Hepatocyte (in vitro differentiated cells): ENCODE measurements around the gene TMEM47. TPM values are rescaled to one million over a fixed set of nuclear protein-coding genes. Genes with fewer than 3 reads are reported as not detected.

ENCODE experiments used
- DNase-seq: peaks from one replicate; pipeline ENCODE4 v3.0.0-alpha.2; 2016; ENCODE audit warnings: low spot score
- H2AFZ ChIP-seq: fragments of 200-600 bp; sonication (generic); 2 replicates; pipeline ENCODE4 v1.6.0; 2016; ENCODE audit warnings: antibody characterized with exemption, mild to moderate bottlenecking
- H3K27ac ChIP-seq: fragments of 200-600 bp; sonication (generic); 2 replicates; pipeline ENCODE4 v1.5.1; 2016; ENCODE audit warnings: mild to moderate bottlenecking
- H3K27me3 ChIP-seq: fragments of 200-600 bp; sonication (generic); 2 replicates; pipeline ENCODE4 v1.6.1; 2016
- H3K36me3 ChIP-seq: fragments of 200-600 bp; sonication (generic); replicated peaks from 2 replicates; pipeline ENCODE4 v1.5.1; 2016; ENCODE audit warnings: low read depth; ENCODE audit not compliant: insufficient read depth
- H3K4me1 ChIP-seq: fragments of 200-600 bp; sonication (generic); 2 replicates; pipeline ENCODE4 v1.5.1; 2016; ENCODE audit warnings: mild to moderate bottlenecking, moderate library complexity; ENCODE audit not compliant: insufficient read depth
- H3K4me2 ChIP-seq: fragments of 200-600 bp; sonication (generic); 2 replicates; pipeline ENCODE4 v1.6.0; 2016
- H3K4me3 ChIP-seq: fragments of 200-600 bp; sonication (generic); 2 replicates; pipeline ENCODE4 v1.5.1; 2016; ENCODE audit warnings: mild to moderate bottlenecking
- H3K79me2 ChIP-seq: fragments of 200-600 bp; sonication (generic); 2 replicates; pipeline ENCODE4 v1.6.0; 2017; ENCODE audit warnings: mild to moderate bottlenecking
- H3K9me2 ChIP-seq: fragments of 200-600 bp; sonication (generic); replicated peaks from 2 replicates; pipeline ENCODE4 v1.6.0; 2017; ENCODE audit warnings: mild to moderate bottlenecking; ENCODE audit not compliant: insufficient read depth
- H3K9me3 ChIP-seq: fragments of 200-600 bp; sonication (generic); 2 replicates; pipeline ENCODE4 v1.5.1; 2016; ENCODE audit warnings: low read depth, mild to moderate bottlenecking
- H4K20me1 ChIP-seq: fragments of 200-600 bp; sonication (generic); 2 replicates; pipeline ENCODE4 v1.6.0; 2016; ENCODE audit warnings: mild to moderate bottlenecking; ENCODE audit not compliant: insufficient read depth, poor library complexity, severe bottlenecking
- EZH2 ChIP-seq: fragments of 200-600 bp; sonication (generic); IDR thresholded peaks from 2 replicates; pipeline ENCODE4 v1.6.1; 2016; ENCODE audit warnings: antibody characterized with exemption, mild to moderate bottlenecking, borderline replicate concordance
- EZH2phosphoT487 ChIP-seq: fragments of 200-600 bp; sonication (generic); IDR thresholded peaks from one replicate; pipeline ENCODE4 v1.6.1; 2018; ENCODE audit warnings: antibody characterized with exemption, mild to moderate bottlenecking, low read depth, moderate library complexity; ENCODE audit not compliant: unreplicated experiment, severe bottlenecking
- WGBS: methylation state at CpG from one replicate; pipeline ENCODE4 v1.1.6; 2016; ENCODE audit warnings: low lambda C conversion rate; ENCODE audit errors: missing lambda C conversion rate; 5-methylcytosine and 5-hydroxymethylcytosine counted together
- polyA plus RNA-seq: library from polyadenylated mRNA; unstranded; fragments of >200 nt; fragmentation: Nextera tagmentation; extraction: Ambion mirVana; gene quantifications from 2 replicates; pipeline ENCODE4 v1.2.1, GENCODE V29; 2016
- total RNA-seq: library from RNA; depleted of rRNA; stranded (reverse); fragments of >200 nt; gene quantifications from 2 replicates; pipeline ENCODE4 v1.2.3, GENCODE V29; 2014
- TF ChIP-seq, protein P1 (sequence below): fragments of 200-600 bp; sonication (generic); IDR thresholded peaks from 2 replicates; pipeline ENCODE4 v1.5.1; 2016; ENCODE audit warnings: antibody characterized with exemption, mild to moderate bottlenecking; ENCODE audit not compliant: poor library complexity

TMEM47 gene
- total and polyA plus RNA-seq, 2 experiments from 2014 or later: 20.8 to 31.2 TPM

DNA sequence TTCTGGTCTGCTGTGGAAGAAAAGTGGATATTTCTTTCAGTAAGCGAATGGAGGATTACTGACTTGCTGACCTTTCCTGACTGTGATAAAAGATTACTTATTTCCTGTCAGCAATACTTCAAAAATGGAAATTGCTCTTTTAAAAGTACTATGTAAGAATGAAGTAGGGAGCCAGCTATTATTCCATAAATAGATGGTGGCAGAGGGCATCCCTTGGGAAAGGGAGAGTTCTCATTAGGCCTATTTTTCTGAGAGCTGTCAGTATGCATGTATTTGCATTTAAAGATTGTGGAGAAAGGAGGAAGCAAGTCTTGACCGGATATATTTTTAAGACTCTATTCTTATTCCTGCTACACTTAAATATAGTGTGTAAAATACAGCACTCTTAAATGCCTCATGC, 37.2 kb downstream of the TMEM47 start:
- H3K9me3 ChIP-seq: no peaks in the 10 kb centered on the region
- no peak overlapping the region for H3K4me2 ChIP-seq
- no peaks in the 10 kb centered on the region for H3K36me3 ChIP-seq
- WGBS: 93% methylated on average over 2 of the region's 2 CpGs
- no peaks in the 10 kb centered on the region for H3K9me2 ChIP-seq
- DNase-seq: no peak
- no peaks in the 10 kb centered on the region for H3K27me3 ChIP-seq
- no peaks in the 10 kb centered on the region for H3K4me1 ChIP-seq
- H2AFZ ChIP-seq: no peak overlapping the region
- H3K27ac ChIP-seq: no peak overlapping the region
- no peak overlapping the region for H3K4me3 ChIP-seq
- no peaks in the 10 kb centered on the region for H4K20me1 ChIP-seq
- H3K79me2 ChIP-seq: no peaks in the 10 kb centered on the region
- TF ChIP-seq, protein P1, sequence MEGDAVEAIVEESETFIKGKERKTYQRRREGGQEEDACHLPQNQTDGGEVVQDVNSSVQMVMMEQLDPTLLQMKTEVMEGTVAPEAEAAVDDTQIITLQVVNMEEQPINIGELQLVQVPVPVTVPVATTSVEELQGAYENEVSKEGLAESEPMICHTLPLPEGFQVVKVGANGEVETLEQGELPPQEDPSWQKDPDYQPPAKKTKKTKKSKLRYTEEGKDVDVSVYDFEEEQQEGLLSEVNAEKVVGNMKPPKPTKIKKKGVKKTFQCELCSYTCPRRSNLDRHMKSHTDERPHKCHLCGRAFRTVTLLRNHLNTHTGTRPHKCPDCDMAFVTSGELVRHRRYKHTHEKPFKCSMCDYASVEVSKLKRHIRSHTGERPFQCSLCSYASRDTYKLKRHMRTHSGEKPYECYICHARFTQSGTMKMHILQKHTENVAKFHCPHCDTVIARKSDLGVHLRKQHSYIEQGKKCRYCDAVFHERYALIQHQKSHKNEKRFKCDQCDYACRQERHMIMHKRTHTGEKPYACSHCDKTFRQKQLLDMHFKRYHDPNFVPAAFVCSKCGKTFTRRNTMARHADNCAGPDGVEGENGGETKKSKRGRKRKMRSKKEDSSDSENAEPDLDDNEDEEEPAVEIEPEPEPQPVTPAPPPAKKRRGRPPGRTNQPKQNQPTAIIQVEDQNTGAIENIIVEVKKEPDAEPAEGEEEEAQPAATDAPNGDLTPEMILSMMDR: no peak
- TF ChIP-seq EZH2 (no peak), EZH2phosphoT487 (no peak)

DNA sequence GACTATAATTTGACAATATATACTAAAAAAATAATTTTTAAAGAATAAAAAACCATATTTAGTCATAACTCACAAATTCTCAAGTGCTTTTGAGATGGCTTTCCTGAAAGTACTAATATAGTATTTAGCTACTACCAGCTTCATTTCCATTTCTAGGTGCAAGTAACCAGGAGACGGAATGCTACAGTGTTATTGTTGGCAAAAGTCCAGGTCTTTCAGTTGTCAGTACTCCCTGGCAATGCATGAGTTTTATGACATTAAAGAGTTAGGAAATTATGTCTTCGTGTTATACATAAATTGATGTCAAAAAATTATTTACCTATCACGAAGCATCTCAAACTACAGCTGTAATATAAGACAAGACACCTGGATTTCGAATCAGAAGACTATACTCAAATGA, 45.0 kb downstream of the TMEM47 start:
- WGBS: 69% methylated on average over 4 of the region's 4 CpGs
- H4K20me1 ChIP-seq: no peaks in the 10 kb centered on the region
- no peak overlapping the region for H3K4me3 ChIP-seq
- H3K79me2 ChIP-seq: no peaks in the 10 kb centered on the region
- TF ChIP-seq EZH2phosphoT487 (no peak), EZH2 (no peak)
- TF ChIP-seq, protein P1: no peak
- H3K4me1 ChIP-seq: no peaks in the 10 kb centered on the region
- no peak overlapping the region for H3K4me2 ChIP-seq
- no peak overlapping the region for H3K27ac ChIP-seq
- H3K27me3 ChIP-seq: no peaks in the 10 kb centered on the region
- no peak for DNase-seq
- no peak overlapping the region for H2AFZ ChIP-seq
- no peaks in the 10 kb centered on the region for H3K9me3 ChIP-seq
- no peaks in the 10 kb centered on the region for H3K9me2 ChIP-seq
- no peaks in the 10 kb centered on the region for H3K36me3 ChIP-seq

DNA sequence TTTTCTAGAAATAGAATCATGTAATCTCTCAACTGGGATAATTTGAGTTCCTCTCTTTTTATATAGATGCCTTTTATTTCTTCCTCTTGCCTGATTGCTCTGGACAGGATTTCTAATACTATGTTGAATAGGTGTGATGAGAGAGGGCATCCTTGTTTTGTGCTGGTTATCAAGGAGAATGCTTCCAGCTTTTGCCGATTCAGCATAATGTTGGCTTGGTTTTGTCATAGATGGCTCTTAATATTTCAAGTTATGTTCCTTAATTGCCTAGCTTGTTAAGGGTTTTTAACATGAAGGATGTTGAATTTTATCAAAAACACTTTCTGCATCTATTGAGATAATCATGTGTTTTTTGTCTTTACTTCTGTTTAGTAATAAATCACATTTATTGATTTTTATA, 58.7 kb downstream of the TMEM47 start:
- 100% methylated on average over 1 of the region's 1 CpG for WGBS
- Histone ChIP-seq H3K27me3 (no peaks in the 10 kb centered on the region), H3K27ac (no peak overlapping the region), H2AFZ (no peak overlapping the region), H3K4me2 (no peak overlapping the region), H3K9me2 (no peaks in the 10 kb centered on the region), H4K20me1 (no peaks in the 10 kb centered on the region), H3K4me3 (no peak overlapping the region), H3K36me3 (no peaks in the 10 kb centered on the region), H3K79me2 (no peaks in the 10 kb centered on the region), H3K4me1 (no peaks in the 10 kb centered on the region), H3K9me3 (no peaks in the 10 kb centered on the region)
- no peak for DNase-seq
- TF ChIP-seq EZH2phosphoT487: no peak

DNA sequence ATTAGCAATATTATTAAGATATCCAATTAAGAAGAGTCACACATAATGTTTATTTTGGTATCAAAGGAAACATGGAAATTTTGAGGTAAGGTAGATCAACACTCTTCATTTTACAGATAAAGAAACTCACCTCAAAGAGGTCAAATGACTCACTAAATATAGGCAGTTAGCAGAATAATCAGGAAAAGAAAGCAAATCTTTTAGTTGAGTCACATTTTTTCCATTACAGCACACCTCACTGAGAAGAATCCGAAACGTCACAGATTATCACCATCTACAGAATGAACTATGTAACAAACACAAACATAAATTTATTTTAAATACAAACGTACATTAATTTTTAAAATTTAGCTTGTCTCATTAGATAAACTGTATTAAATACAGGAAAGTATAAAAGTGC, 70.1 kb downstream of the TMEM47 start:
- no peaks in the 10 kb centered on the region for H3K9me2 ChIP-seq
- H3K36me3 ChIP-seq: no peaks in the 10 kb centered on the region
- H3K27ac ChIP-seq: no peak overlapping the region
- H3K4me3 ChIP-seq: no peak overlapping the region
- H3K79me2 ChIP-seq: no peaks in the 10 kb centered on the region
- no peak overlapping the region for H2AFZ ChIP-seq
- no peak for DNase-seq
- no peaks in the 10 kb centered on the region for H4K20me1 ChIP-seq
- H3K4me1 ChIP-seq: no peaks in the 10 kb centered on the region
- 84% methylated on average over 3 of the region's 3 CpGs for WGBS
- no peaks in the 10 kb centered on the region for H3K27me3 ChIP-seq
- no peak for TF ChIP-seq EZH2phosphoT487
- TF ChIP-seq EZH2: no peak
- TF ChIP-seq, protein P1: no peak
- no peak overlapping the region for H3K4me2 ChIP-seq
- H3K9me3 ChIP-seq: no peaks in the 10 kb centered on the region
